Measurements from ENCODE around the gene ZNF165.
"Not testable (repeated sequence)": the region's sequence is repeated elsewhere in the genome, so short reads cannot be mapped to it uniquely, and the experiment has no call there.

ZNF165 gene

DNA sequence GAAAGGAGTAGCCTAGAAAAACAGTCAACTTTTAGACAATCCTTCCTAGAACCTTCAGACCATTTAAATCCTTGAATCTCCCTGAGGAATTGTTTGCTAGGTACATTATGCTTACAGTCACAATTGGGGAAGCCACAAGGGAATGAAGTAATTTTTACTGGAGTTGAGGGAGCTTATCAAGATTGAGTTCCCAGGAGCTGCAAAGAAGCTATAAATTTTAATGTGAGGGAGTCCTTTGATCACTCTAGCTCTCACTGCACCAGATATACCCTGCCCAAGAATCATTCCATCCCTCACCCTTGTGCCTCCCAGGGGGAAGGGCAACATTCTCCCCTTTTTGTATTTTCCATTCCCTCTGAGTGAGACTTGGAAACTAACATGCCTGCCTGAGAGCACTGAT, 12.3 kb upstream of the ZNF165 start:
- no peak for TF ChIP-seq ZFP30 (CRISPR knock-in tag; IDR thresholded peaks at IDR 0.05)
- no peak for TF ChIP-seq ISL1 (CRISPR knock-in tag; IDR thresholded peaks at IDR 0.05)
- no peak for TF ChIP-seq ZNF70 (CRISPR knock-in tag; IDR thresholded peaks at IDR 0.05)
- TF ChIP-seq BACH2 (CRISPR knock-in tag; IDR thresholded peaks at IDR 0.05; ENCODE audit: borderline replicate concordance) = no peak
- no peak for TF ChIP-seq ZNF565 (CRISPR knock-in tag; conservative IDR thresholded peaks at IDR 0.05; ENCODE audit: low read depth)
- TF ChIP-seq PPARA (CRISPR knock-in tag; IDR thresholded peaks at IDR 0.05; ENCODE audit: borderline replicate concordance) = no peak
- TF ChIP-seq CREB5 (CRISPR knock-in tag; IDR thresholded peaks at IDR 0.05; ENCODE audit: low read depth) = no peak
- no peak for TF ChIP-seq ESRRG (CRISPR knock-in tag; IDR thresholded peaks at IDR 0.05)
- TF ChIP-seq CSRNP3 (CRISPR knock-in tag; IDR thresholded peaks at IDR 0.05) = no peak
- TF ChIP-seq TCF4 (CRISPR knock-in tag; IDR thresholded peaks at IDR 0.05; ENCODE audit: borderline replicate concordance) = no peak
- no peak for TF ChIP-seq GLIS3 (CRISPR knock-in tag; IDR thresholded peaks at IDR 0.05)
- no peak for ATAC-seq

- not testable (repeated sequence) for ATAC-seq
Observed at GRCh38 chr6:28070968-28071367, 9.4 kb upstream of the ZNF165 start.

DNA sequence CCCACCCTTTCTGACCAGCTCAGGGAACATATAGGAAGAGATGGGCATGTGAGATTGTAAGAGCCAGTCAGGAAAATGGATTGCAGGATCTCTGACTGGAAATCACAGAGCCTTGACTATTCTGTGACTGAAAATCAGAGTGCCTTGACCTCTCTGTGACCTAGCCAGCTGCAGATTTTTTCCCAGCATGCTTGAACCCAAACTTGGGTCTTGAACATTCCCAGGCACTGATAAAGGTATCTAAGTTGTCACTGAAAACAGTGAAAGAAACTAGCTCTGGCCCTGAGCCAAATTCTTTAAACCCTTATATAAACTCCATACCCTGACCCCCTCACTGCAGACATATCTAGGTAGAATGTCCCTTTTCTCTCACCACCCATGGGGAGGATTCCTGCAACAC, 2.3 kb upstream of the ZNF165 start:
- TF ChIP-seq TOX (CRISPR knock-in tag; IDR thresholded peaks at IDR 0.05; ENCODE audit: borderline replicate concordance) (no peak), OSR1 (CRISPR knock-in tag; IDR thresholded peaks at IDR 0.05) (no peak), ZNF8 (CRISPR knock-in tag; IDR thresholded peaks at IDR 0.05) (no peak), CSDC2 (CRISPR knock-in tag; IDR thresholded peaks at IDR 0.05) (no peak)
- no peak for ATAC-seq

- TF ChIP-seq ZNF8 (CRISPR knock-in tag; IDR thresholded peaks at IDR 0.05) (no peak), ARNTL (CRISPR knock-in tag; IDR thresholded peaks at IDR 0.05; ENCODE audit: borderline replicate concordance, low read depth) (no peak), ZFP30 (CRISPR knock-in tag; IDR thresholded peaks at IDR 0.05) (no peak), ISL1 (CRISPR knock-in tag; IDR thresholded peaks at IDR 0.05) (no peak), CSDC2 (CRISPR knock-in tag; IDR thresholded peaks at IDR 0.05) (no peak), ZNF70 (CRISPR knock-in tag; IDR thresholded peaks at IDR 0.05) (no peak), BACH2 (CRISPR knock-in tag; IDR thresholded peaks at IDR 0.05; ENCODE audit: borderline replicate concordance) (no peak), SNAI2 (CRISPR knock-in tag; IDR thresholded peaks at IDR 0.05) (no peak), TCF4 (CRISPR knock-in tag; IDR thresholded peaks at IDR 0.05; ENCODE audit: borderline replicate concordance) (no peak), ZNF565 (CRISPR knock-in tag; conservative IDR thresholded peaks at IDR 0.05; ENCODE audit: low read depth) (no peak)
- TF ChIP-seq, protein P1, sequence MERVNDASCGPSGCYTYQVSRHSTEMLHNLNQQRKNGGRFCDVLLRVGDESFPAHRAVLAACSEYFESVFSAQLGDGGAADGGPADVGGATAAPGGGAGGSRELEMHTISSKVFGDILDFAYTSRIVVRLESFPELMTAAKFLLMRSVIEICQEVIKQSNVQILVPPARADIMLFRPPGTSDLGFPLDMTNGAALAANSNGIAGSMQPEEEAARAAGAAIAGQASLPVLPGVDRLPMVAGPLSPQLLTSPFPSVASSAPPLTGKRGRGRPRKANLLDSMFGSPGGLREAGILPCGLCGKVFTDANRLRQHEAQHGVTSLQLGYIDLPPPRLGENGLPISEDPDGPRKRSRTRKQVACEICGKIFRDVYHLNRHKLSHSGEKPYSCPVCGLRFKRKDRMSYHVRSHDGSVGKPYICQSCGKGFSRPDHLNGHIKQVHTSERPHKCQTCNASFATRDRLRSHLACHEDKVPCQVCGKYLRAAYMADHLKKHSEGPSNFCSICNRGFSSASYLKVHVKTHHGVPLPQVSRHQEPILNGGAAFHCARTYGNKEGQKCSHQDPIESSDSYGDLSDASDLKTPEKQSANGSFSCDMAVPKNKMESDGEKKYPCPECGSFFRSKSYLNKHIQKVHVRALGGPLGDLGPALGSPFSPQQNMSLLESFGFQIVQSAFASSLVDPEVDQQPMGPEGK (CRISPR knock-in tag; IDR thresholded peaks at IDR 0.05; ENCODE audit: borderline replicate concordance) = no peak
- TF ChIP-seq, protein P2, sequence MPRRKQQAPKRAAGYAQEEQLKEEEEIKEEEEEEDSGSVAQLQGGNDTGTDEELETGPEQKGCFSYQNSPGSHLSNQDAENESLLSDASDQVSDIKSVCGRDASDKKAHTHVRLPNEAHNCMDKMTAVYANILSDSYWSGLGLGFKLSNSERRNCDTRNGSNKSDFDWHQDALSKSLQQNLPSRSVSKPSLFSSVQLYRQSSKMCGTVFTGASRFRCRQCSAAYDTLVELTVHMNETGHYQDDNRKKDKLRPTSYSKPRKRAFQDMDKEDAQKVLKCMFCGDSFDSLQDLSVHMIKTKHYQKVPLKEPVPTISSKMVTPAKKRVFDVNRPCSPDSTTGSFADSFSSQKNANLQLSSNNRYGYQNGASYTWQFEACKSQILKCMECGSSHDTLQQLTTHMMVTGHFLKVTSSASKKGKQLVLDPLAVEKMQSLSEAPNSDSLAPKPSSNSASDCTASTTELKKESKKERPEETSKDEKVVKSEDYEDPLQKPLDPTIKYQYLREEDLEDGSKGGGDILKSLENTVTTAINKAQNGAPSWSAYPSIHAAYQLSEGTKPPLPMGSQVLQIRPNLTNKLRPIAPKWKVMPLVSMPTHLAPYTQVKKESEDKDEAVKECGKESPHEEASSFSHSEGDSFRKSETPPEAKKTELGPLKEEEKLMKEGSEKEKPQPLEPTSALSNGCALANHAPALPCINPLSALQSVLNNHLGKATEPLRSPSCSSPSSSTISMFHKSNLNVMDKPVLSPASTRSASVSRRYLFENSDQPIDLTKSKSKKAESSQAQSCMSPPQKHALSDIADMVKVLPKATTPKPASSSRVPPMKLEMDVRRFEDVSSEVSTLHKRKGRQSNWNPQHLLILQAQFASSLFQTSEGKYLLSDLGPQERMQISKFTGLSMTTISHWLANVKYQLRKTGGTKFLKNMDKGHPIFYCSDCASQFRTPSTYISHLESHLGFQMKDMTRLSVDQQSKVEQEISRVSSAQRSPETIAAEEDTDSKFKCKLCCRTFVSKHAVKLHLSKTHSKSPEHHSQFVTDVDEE (CRISPR knock-in tag; IDR thresholded peaks at IDR 0.05) = no peak
- TF ChIP-seq, protein P3, sequence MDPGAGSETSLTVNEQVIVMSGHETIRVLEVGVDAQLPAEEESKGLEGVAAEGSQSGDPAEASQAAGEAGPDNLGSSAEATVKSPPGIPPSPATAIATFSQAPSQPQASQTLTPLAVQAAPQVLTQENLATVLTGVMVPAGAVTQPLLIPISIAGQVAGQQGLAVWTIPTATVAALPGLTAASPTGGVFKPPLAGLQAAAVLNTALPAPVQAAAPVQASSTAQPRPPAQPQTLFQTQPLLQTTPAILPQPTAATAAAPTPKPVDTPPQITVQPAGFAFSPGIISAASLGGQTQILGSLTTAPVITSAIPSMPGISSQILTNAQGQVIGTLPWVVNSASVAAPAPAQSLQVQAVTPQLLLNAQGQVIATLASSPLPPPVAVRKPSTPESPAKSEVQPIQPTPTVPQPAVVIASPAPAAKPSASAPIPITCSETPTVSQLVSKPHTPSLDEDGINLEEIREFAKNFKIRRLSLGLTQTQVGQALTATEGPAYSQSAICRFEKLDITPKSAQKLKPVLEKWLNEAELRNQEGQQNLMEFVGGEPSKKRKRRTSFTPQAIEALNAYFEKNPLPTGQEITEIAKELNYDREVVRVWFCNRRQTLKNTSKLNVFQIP (CRISPR knock-in tag; IDR thresholded peaks at IDR 0.05; ENCODE audit: borderline replicate concordance, low read depth) = no peak
- no peak for ATAC-seq
Observed at GRCh38 chr6:28078836-28079235, 1.5 kb upstream of the ZNF165 start.

Measured in SK-N-SH treated with all-trans-retinoic acid at 6 μM for 48 hours (cell line).